Stimulated activated naive B cell treated with anti-CD40 and anti-IgM and Interleukin-4, amounts not matched to agents 10 μg/mL and 1 μg/mL and 100 μg/mL, for 72 hours (primary cell): ENCODE measurements around the gene DENND4A.

Experiments
- ATAC-seq, 2 donors: fragments of 150-1000 bp; cut with Tn5 transposase; replicated peaks; 2 replicates each; pipeline ENCODE4 v1.10.0; 2021; ENCODE audit warnings: moderate library complexity in 1 of 2
- DNase-seq: peaks from one replicate; pipeline ENCODE4 v3.0.0; 2021
- H3K27ac Mint-ChIP-seq: one replicate; pipeline ENCODE4 v1.8.0; 2022; ENCODE audit warnings: mild to moderate bottlenecking, mixed read lengths
- H3K27me3 Mint-ChIP-seq, 2 donors: one replicate each; pipeline ENCODE4 v1.8.0; 2022; ENCODE audit warnings: mixed read lengths in 2 of 2
- H3K36me3 Mint-ChIP-seq, 2 donors: one replicate each; pipeline ENCODE4 v1.8.0; 2022; ENCODE audit warnings: mixed read lengths in 2 of 2, mild to moderate bottlenecking in 1 of 2
- H3K4me1 Mint-ChIP-seq, 2 donors: one replicate each; pipeline ENCODE4 v1.8.0; 2022; ENCODE audit warnings: mixed read lengths in 2 of 2, mild to moderate bottlenecking in 1 of 2
- H3K4me3 Mint-ChIP-seq, 2 donors: one replicate each; pipeline ENCODE4 v1.8.0; 2022; ENCODE audit warnings: mild to moderate bottlenecking in 2 of 2, mixed read lengths in 2 of 2, moderate library complexity in 1 of 2
- H3K9me3 Mint-ChIP-seq, 2 donors: one replicate each; pipeline ENCODE4 v1.8.0; 2022; ENCODE audit warnings: mixed read lengths in 2 of 2, mild to moderate bottlenecking in 1 of 2

Gene DENND4A

GRCh38 chr15:65792138-65792987, at the start of gene DENND4A:
DENND4A (minus strand) TSS chr15:65792293; CDS start chr15:65756450, 35,843 bp downstream.
- Mint-ChIP-seq H3K4me1 (peaks cover 26 to 68% of the 10 kb centered on the region in 2 donors), H3K9me3 (no peaks in the 10 kb centered on the region), H3K27me3 (no peaks in the 10 kb centered on the region), H3K4me3 (peak within 1 kb of the TSS; percentile 86 to 92), H3K27ac (peak within 1 kb of the TSS; percentile 99), H3K36me3 (peaks cover 2 to 14% of the 10 kb centered on the region in 2 donors)
- peak; percentile 82 to 89 for ATAC-seq
- peak; percentile 99 for DNase-seq

GRCh38 chr15:65841121-65841930, 49.2 kb upstream of the DENND4A start:
- no peaks in the 10 kb centered on the region for H3K36me3 Mint-ChIP-seq
- DNase-seq (no peak), ATAC-seq (no peak)
- H3K27ac Mint-ChIP-seq: no peak overlapping the region
- peaks cover 11 to 13% of the 10 kb centered on the region in 2 donors for H3K4me1 Mint-ChIP-seq
- no peaks in the 10 kb centered on the region for H3K27me3 Mint-ChIP-seq
- no peaks in the 10 kb centered on the region for H3K9me3 Mint-ChIP-seq
- H3K4me3 Mint-ChIP-seq: no peak overlapping the region

GRCh38 chr15:65839985-65840384, 47.9 kb upstream of the DENND4A start:
- H3K27ac Mint-ChIP-seq: no peak overlapping the region
- ATAC-seq (no peak), DNase-seq (no peak)
- H3K4me1 Mint-ChIP-seq: peaks cover 11 to 16% of the 10 kb centered on the region in 2 donors
- no peaks in the 10 kb centered on the region for H3K9me3 Mint-ChIP-seq
- no peaks in the 10 kb centered on the region for H3K27me3 Mint-ChIP-seq
- H3K4me3 Mint-ChIP-seq: no peak overlapping the region
- no peaks in the 10 kb centered on the region for H3K36me3 Mint-ChIP-seq

GRCh38 chr15:65839354-65839901, 47.3 kb upstream of the DENND4A start:
- Mint-ChIP-seq H3K4me3 (no peak overlapping the region), H3K36me3 (no peaks in the 10 kb centered on the region), H3K27me3 (no peaks in the 10 kb centered on the region), H3K9me3 (no peaks in the 10 kb centered on the region), H3K27ac (no peak overlapping the region), H3K4me1 (peaks cover 12 to 20% of the 10 kb centered on the region in 2 donors)
- DNase-seq (no peak), ATAC-seq (no peak)

GRCh38 chr15:65837301-65838294, 45.5 kb upstream of the DENND4A start:
- H3K4me1 Mint-ChIP-seq: peaks cover 26 to 38% of the 10 kb centered on the region in 2 donors
- H3K4me3 Mint-ChIP-seq: peak overlapping the region; percentile 1 to 2
- DNase-seq (no peak), ATAC-seq (peak; percentile 55 to 70)
- H3K27me3 Mint-ChIP-seq: no peaks in the 10 kb centered on the region
- H3K27ac Mint-ChIP-seq: peak overlapping the region; percentile 68
- H3K36me3 Mint-ChIP-seq: no peaks in the 10 kb centered on the region
- no peaks in the 10 kb centered on the region for H3K9me3 Mint-ChIP-seq

- Mint-ChIP-seq H3K9me3 (no peaks in the 10 kb centered on the region), H3K4me1 (peaks cover 28 to 40% of the 10 kb centered on the region in 2 donors), H3K4me3 (no peak overlapping the region), H3K27ac (peak overlapping the region; percentile 57), H3K36me3 (no peaks in the 10 kb centered on the region), H3K27me3 (no peaks in the 10 kb centered on the region)
- no peak for ATAC-seq
- no peak for DNase-seq
Observed at GRCh38 chr15:65836665-65837064, 44.6 kb upstream of the DENND4A start.

- ATAC-seq: no peak
Observed at GRCh38 chr15:65835447-65835846, 43.4 kb upstream of the DENND4A start.

GRCh38 chr15:65834603-65835282, 42.6 kb upstream of the DENND4A start:
- peaks cover 31 to 46% of the 10 kb centered on the region in 2 donors for H3K4me1 Mint-ChIP-seq
- no peak for DNase-seq
- ATAC-seq: no peak
- H3K27me3 Mint-ChIP-seq: no peaks in the 10 kb centered on the region
- no peaks in the 10 kb centered on the region for H3K9me3 Mint-ChIP-seq
- H3K4me3 Mint-ChIP-seq: no peak overlapping the region
- H3K27ac Mint-ChIP-seq: peak overlapping the region; percentile 10
- H3K36me3 Mint-ChIP-seq: no peaks in the 10 kb centered on the region

More at GRCh38 chr15:65835447-65835846, 43.4 kb upstream of the DENND4A start:
- Mint-ChIP-seq H3K4me3 (no peak overlapping the region), H3K27me3 (no peaks in the 10 kb centered on the region), H3K4me1 (peaks cover 31 to 42% of the 10 kb centered on the region in 2 donors), H3K36me3 (no peaks in the 10 kb centered on the region), H3K9me3 (no peaks in the 10 kb centered on the region), H3K27ac (peak overlapping the region; percentile 25)
- DNase-seq: no peak

GRCh38 chr15:65833501-65834205, 41.6 kb upstream of the DENND4A start:
- peaks cover 36 to 57% of the 10 kb centered on the region in 2 donors for H3K4me1 Mint-ChIP-seq
- ATAC-seq: peak; percentile 68 to 77
- H3K27me3 Mint-ChIP-seq: no peaks in the 10 kb centered on the region
- no peak for DNase-seq
- H3K36me3 Mint-ChIP-seq: no peaks in the 10 kb centered on the region
- peak overlapping the region; percentile 82 to 86 for H3K4me3 Mint-ChIP-seq
- peak overlapping the region; percentile 98 for H3K27ac Mint-ChIP-seq
- no peaks in the 10 kb centered on the region for H3K9me3 Mint-ChIP-seq

GRCh38 chr15:65832549-65833364, 40.7 kb upstream of the DENND4A start:
- peak; percentile 73 to 75 for ATAC-seq
- DNase-seq: peak; percentile 47
- no peaks in the 10 kb centered on the region for H3K9me3 Mint-ChIP-seq
- peaks cover 40 to 63% of the 10 kb centered on the region in 2 donors for H3K4me1 Mint-ChIP-seq
- H3K27ac Mint-ChIP-seq: peak overlapping the region; percentile 98
- H3K36me3 Mint-ChIP-seq: no peaks in the 10 kb centered on the region
- H3K4me3 Mint-ChIP-seq: peak overlapping the region; percentile 82 to 86
- no peaks in the 10 kb centered on the region for H3K27me3 Mint-ChIP-seq

GRCh38 chr15:65829130-65829764, 37.2 kb upstream of the DENND4A start:
- ATAC-seq (no peak), DNase-seq (no peak)
- peaks cover 39 to 60% of the 10 kb centered on the region in 2 donors for H3K4me1 Mint-ChIP-seq
- H3K27me3 Mint-ChIP-seq: no peaks in the 10 kb centered on the region
- no peaks in the 10 kb centered on the region for H3K9me3 Mint-ChIP-seq
- H3K27ac Mint-ChIP-seq: no peak overlapping the region
- no peaks in the 10 kb centered on the region for H3K36me3 Mint-ChIP-seq
- no peak overlapping the region for H3K4me3 Mint-ChIP-seq
